CD14-positive monocyte (primary cell): ENCODE measurements around the gene NLRP3. TPM values are rescaled to one million over a fixed set of nuclear protein-coding genes. Genes with fewer than 3 reads are reported as not detected.

Experiments
- DNase-seq, 3 donors: peaks; one replicate each; pipeline ENCODE4 v3.0.0-alpha.2; 2011 to 2022
- H2AFZ ChIP-seq: 2 replicates; pipeline ENCODE4 v1.6.0; 2012; ENCODE audit warnings: mild to moderate bottlenecking, low read depth, low read length, inconsistent platforms; ENCODE audit not compliant: insufficient read depth, poor library complexity, severe bottlenecking
- H3K27ac ChIP-seq, 2 donors: 1 replicate in 1 of 2; 2 replicates in 1 of 2; pipeline ENCODE4 v1.5.1; 2012 to 2013; ENCODE audit warnings: low read length in 2 of 2, control low read depth in 1 of 2, inconsistent platforms in 1 of 2, low read depth in 1 of 2, mild to moderate bottlenecking in 1 of 2
- H3K27me3 ChIP-seq, 2 donors: one replicate each; pipeline versions ENCODE4 v1.6.0 to v1.6.1; 2011 to 2013; ENCODE audit warnings: low read length in 2 of 2; ENCODE audit not compliant: control insufficient read depth in 2 of 2, insufficient read depth in 2 of 2
- H3K36me3 ChIP-seq, 2 donors: replicated peaks in 1 of 2; 1 replicate in 1 of 2; 2 replicates in 1 of 2; pipeline versions ENCODE4 v1.5.1 to v1.6.1; 2012 to 2013; ENCODE audit warnings: low read length in 2 of 2, control low read depth in 1 of 2, inconsistent platforms in 1 of 2, mild to moderate bottlenecking in 1 of 2; ENCODE audit not compliant: insufficient read depth in 2 of 2, control insufficient read depth in 1 of 2
- H3K4me1 ChIP-seq, 2 donors: 1 replicate in 1 of 2; 2 replicates in 1 of 2; pipeline versions ENCODE4 v1.5.1 to v1.6.1; 2012 to 2013; ENCODE audit warnings: low read length in 2 of 2, control low read depth in 1 of 2, inconsistent platforms in 1 of 2, mild to moderate bottlenecking in 1 of 2, moderate library complexity in 1 of 2; ENCODE audit not compliant: insufficient read depth in 2 of 2, control insufficient read depth in 1 of 2
- H3K4me2 ChIP-seq: replicated peaks from 2 replicates; pipeline ENCODE3; 2012; ENCODE audit warnings: low read length, moderate library complexity, mild to moderate bottlenecking; ENCODE audit not compliant: poor library complexity, severe bottlenecking; ENCODE audit errors: extremely low read depth
- H3K4me3 ChIP-seq, 3 experiments: fragments of 200-600 bp in 1 of 3; sonication (generic) in 1 of 3; replicated peaks in 1 of 3; 1 replicate in 2 of 3; 2 replicates in 1 of 3; pipeline ENCODE4 v1.5.1; 2011 to 2013; ENCODE audit warnings: low read length in 3 of 3, mild to moderate bottlenecking in 3 of 3, control low read depth in 2 of 3, low read depth in 2 of 3, inconsistent platforms in 1 of 3, moderate library complexity in 1 of 3
- H3K79me2 ChIP-seq: 2 replicates; pipeline ENCODE4 v1.6.0; 2012; ENCODE audit warnings: mild to moderate bottlenecking, control low read depth, inconsistent platforms, low read length, moderate library complexity; ENCODE audit not compliant: insufficient read depth
- H3K9ac ChIP-seq: 2 replicates; pipeline ENCODE4 v1.6.0; 2017; ENCODE audit warnings: low read length, mild to moderate bottlenecking; ENCODE audit not compliant: insufficient read depth, poor library complexity, severe bottlenecking
- H3K9me3 ChIP-seq, 2 donors: replicated peaks in 1 of 2; 1 replicate in 1 of 2; 2 replicates in 1 of 2; pipeline versions ENCODE4 v1.5.1 to v1.6.1; 2012 to 2013; ENCODE audit warnings: low read length in 2 of 2, control low read depth in 1 of 2; ENCODE audit not compliant: control insufficient read depth in 1 of 2, insufficient read depth in 1 of 2
- H4K20me1 ChIP-seq: 2 replicates; pipeline ENCODE4 v1.6.0; 2012; ENCODE audit warnings: mild to moderate bottlenecking, low read length, control low read depth, moderate library complexity; ENCODE audit not compliant: insufficient read depth
- H3K27ac Mint-ChIP-seq, 7 donors: one replicate each; pipeline ENCODE4 v1.8.0; 2020; ENCODE audit warnings: mild to moderate bottlenecking in 7 of 7, mixed read lengths in 7 of 7, moderate library complexity in 6 of 7, inconsistent platforms in 2 of 7
- H3K27me3 Mint-ChIP-seq, 3 donors: one replicate each; pipeline ENCODE4 v1.8.0; 2021 to 2022; ENCODE audit warnings: low read depth in 3 of 3, mild to moderate bottlenecking in 3 of 3, mixed read lengths in 3 of 3, moderate library complexity in 3 of 3, inconsistent platforms in 1 of 3
- H3K36me3 Mint-ChIP-seq, 2 donors: one replicate each; pipeline ENCODE4 v1.8.0; 2020; ENCODE audit warnings: mixed read lengths in 2 of 2, inconsistent platforms in 1 of 2, mild to moderate bottlenecking in 1 of 2
- H3K4me1 Mint-ChIP-seq: one replicate; pipeline ENCODE4 v1.8.0; 2020; ENCODE audit warnings: mild to moderate bottlenecking, mixed read lengths
- H3K4me3 Mint-ChIP-seq, 2 donors: one replicate each; pipeline ENCODE4 v1.8.0; 2020; ENCODE audit warnings: mild to moderate bottlenecking in 2 of 2, mixed read lengths in 2 of 2, moderate library complexity in 1 of 2
- H3K9me3 Mint-ChIP-seq, 7 donors: one replicate each; pipeline ENCODE4 v1.8.0; 2020 to 2022; ENCODE audit warnings: mixed read lengths in 7 of 7, mild to moderate bottlenecking in 6 of 7, moderate library complexity in 6 of 7, inconsistent platforms in 2 of 7
- CTCF ChIP-seq: fragments of 200-600 bp; IDR thresholded peaks from one replicate; pipeline ENCODE4 v1.8.0; 2022; ENCODE audit warnings: antibody characterized with exemption, mild to moderate bottlenecking
- WGBS: methylation state at CpG from one replicate; pipeline ENCODE4 v1.1.5; 2013; ENCODE audit warnings: missing lambda C conversion rate; ENCODE audit not compliant: insufficient coverage; 5-methylcytosine and 5-hydroxymethylcytosine counted together
- intact Hi-C, 2 donors: fragments of 100-400 bp; cut with micrococcal nuclease; formaldehyde crosslinking; loops; one replicate each; pipeline versions ENCODE4 v1.15.0 to v1.15.1; 2023
- polyA plus RNA-seq, 3 donors: library from polyadenylated mRNA; depleted of rRNA in 1 of 3; unstranded in 2 of 3; stranded (reverse) in 1 of 3; fragments of 300-500 nt in 2 of 3; fragments of >200 nt in 1 of 3; fragmentation: Illumina TruSeq in 2 of 3; gene quantifications; 1 replicate in 2 of 3; 2 replicates in 1 of 3; pipeline ENCODE4 v1.2.3, GENCODE V29; 2012 to 2021

The NLRP3 gene
- polyA plus RNA-seq, 3 donors: 56.2 to 400 (median 61.9) TPM

GRCh38 chr1:247440001-247440620 lies 24.1 kb downstream of the NLRP3 start:
- H2AFZ ChIP-seq: no peak overlapping the region

GRCh38 chr1:247441606-247442005 lies 25.6 kb downstream of the NLRP3 start:
- intact Hi-C loops: loop anchor here in 1 of 2 donors (2.0 kb wide), 1 partner anchor 31 kb away; no protein-coding TSS in a partner anchor
- Mint-ChIP-seq H3K9me3 (peaks cover 2 to 11% (median 10%) of the 10 kb centered on the region in 7 donors), H3K27me3 (peaks cover 0 to 5% (median 0%) of the 10 kb centered on the region in 3 donors), H3K4me3 (peak overlapping the region in 1 of 2 donors; percentile 20), H3K4me1 (peaks cover 92% of the 10 kb centered on the region), H3K36me3 (peaks cover 89 to 96% of the 10 kb centered on the region in 2 donors), H3K27ac (peak overlapping the region; percentile 95 to 100 (median 98))
- Histone ChIP-seq H3K4me2 (peak overlapping the region; percentile 9), H4K20me1 (peaks cover 25% of the 10 kb centered on the region), H3K9ac (no peak overlapping the region), H3K36me3 (peaks cover 69 to 89% of the 10 kb centered on the region in 2 donors), H3K27ac (peak overlapping the region; percentile 86 to 89), H3K4me3 (no peak overlapping the region), H3K79me2 (peaks cover 86% of the 10 kb centered on the region), H2AFZ (no peak overlapping the region), H3K27me3 (no peaks in the 10 kb centered on the region), H3K4me1 (peaks cover 81 to 86% of the 10 kb centered on the region in 2 donors), H3K9me3 (no peaks in the 10 kb centered on the region)
- DNase-seq: peak; percentile 72 to 94 (median 83)
- no peak for TF ChIP-seq CTCF
- no CpG with 5 or more reads among the region's 5 CpGs for WGBS

More at GRCh38 chr1:247440001-247440620, 24.1 kb downstream of the NLRP3 start:
- peak overlapping the region; percentile 39 for H3K9ac ChIP-seq
- H3K9me3 Mint-ChIP-seq: peaks cover 0 to 7% (median 2%) of the 10 kb centered on the region in 7 donors
- H3K4me2 ChIP-seq: peak overlapping the region; percentile 27
- H3K9me3 ChIP-seq: no peaks in the 10 kb centered on the region
- WGBS: 100% methylated on average over 1 of the region's 6 CpGs
- TF ChIP-seq CTCF: no peak
- H3K27ac ChIP-seq: peak overlapping the region; percentile 86 to 89
- intact Hi-C loops: loop anchor here in 1 of 2 donors (2.0 kb wide), 1 partner anchor 29 kb away; no protein-coding TSS in a partner anchor
- H3K4me1 ChIP-seq: peaks cover 81 to 86% of the 10 kb centered on the region in 2 donors
- no peak overlapping the region for H3K4me3 ChIP-seq
- peaks cover 40% of the 10 kb centered on the region for H4K20me1 ChIP-seq
- peak overlapping the region in 1 of 2 donors; percentile 6 for H3K4me3 Mint-ChIP-seq
- peaks cover 0 to 5% (median 0%) of the 10 kb centered on the region in 3 donors for H3K27me3 Mint-ChIP-seq
- H3K79me2 ChIP-seq: peaks cover 96% of the 10 kb centered on the region
- peaks cover 72 to 87% of the 10 kb centered on the region in 2 donors for H3K36me3 ChIP-seq
- H3K4me1 Mint-ChIP-seq: peaks cover 91% of the 10 kb centered on the region
- peak overlapping the region; percentile 95 to 100 (median 98) for H3K27ac Mint-ChIP-seq
- H3K27me3 ChIP-seq: no peaks in the 10 kb centered on the region
- peaks cover 90 to 96% of the 10 kb centered on the region in 2 donors for H3K36me3 Mint-ChIP-seq
- DNase-seq: peak; percentile 82 to 90 (median 87)
